HepG2 (cell line): ENCODE measurements around the gene LEAP2. TPM values are rescaled to one million over a fixed set of nuclear protein-coding genes. Genes with fewer than 3 reads are reported as not detected.

Experiments used
- ATAC-seq: fragments of 200-7000 bp; cut with Tn5 transposase; 3 replicates; pipeline ENCODE4 v1.9.1; 2020; ENCODE audit warnings: mild to moderate bottlenecking, moderate library complexity
- BruUV-seq: library from RNA; stranded (reverse); fragments of 400-500 nt; replicated peaks from 2 replicates; lab custom pipeline; 2021; lab: Mats Ljungman, UMichigan
- CTCF ChIA-PET: fragments of 300-600 bp; formaldehyde crosslinking; extraction: SDS; loops from one replicate; lab custom pipeline; 2021; ENCODE audit warnings: low total read pairs, inconsistent platforms, low intra/inter-chr PET ratio; lab: Yijun Ruan, JAX
- POLR2A ChIA-PET: fragments of 350-600 bp; sonication (Branson Sonifier 250); formaldehyde crosslinking; loops from one replicate; lab custom pipeline; 2020; ENCODE audit warnings: antibody characterized with exemption, inconsistent platforms; lab: Yijun Ruan, JAX
- DNase-seq: peaks from one replicate; pipeline ENCODE4 v3.0.0-alpha.2; 2015; ENCODE audit warnings: low spot score
- FAIRE-seq: peaks from 3 replicates; lab custom pipeline; 2011; peaks lifted over from hg19 to GRCh38; lab: Jason Lieb, UNC
- H2AFZ ChIP-seq: one replicate; pipeline ENCODE4 v1.6.1; 2011; ENCODE audit warnings: low read length, inconsistent platforms
- H3K27ac ChIP-seq: fragments of 300-600 bp; 3 replicates; pipeline ENCODE4 v1.8.0; 2011; ENCODE audit warnings: mixed run types, mild to moderate bottlenecking, mixed read lengths, low read length, inconsistent platforms; ENCODE audit not compliant: insufficient read depth; ENCODE audit errors: extremely low read length
- H3K27me3 ChIP-seq, 2 experiments: fragments of 200-600 bp in 1 of 2; 2 replicates in 1 of 2; 3 replicates in 1 of 2; pipeline versions ENCODE4 v1.6.0 to v1.8.0; 2011; ENCODE audit warnings: low read length in 2 of 2, mild to moderate bottlenecking in 2 of 2, moderate library complexity in 2 of 2, inconsistent platforms in 1 of 2; ENCODE audit not compliant: insufficient read depth in 2 of 2, control insufficient read depth in 1 of 2
- H3K36me3 ChIP-seq, 2 experiments: fragments of 200-600 bp in 1 of 2; replicated peaks in 1 of 2; 2 replicates in 1 of 2; 3 replicates in 1 of 2; pipeline versions ENCODE4 v1.5.1 to v1.8.0; 2011; ENCODE audit warnings: low read length in 2 of 2, inconsistent platforms in 1 of 2; ENCODE audit not compliant: insufficient read depth in 2 of 2, control insufficient read depth in 1 of 2
- H3K4me1 ChIP-seq: 2 replicates; pipeline ENCODE4 v1.5.1; 2012; ENCODE audit warnings: low read length, inconsistent platforms; ENCODE audit not compliant: insufficient read depth
- H3K4me2 ChIP-seq: 2 replicates; pipeline ENCODE4 v1.6.0; 2011; ENCODE audit warnings: low read depth, low read length, inconsistent platforms
- H3K4me3 ChIP-seq, 3 experiments: fragments of 200-600 bp in 1 of 3; sonication (generic), shearing (Covaris generic) in 1 of 3; replicated peaks in 1 of 3; 2 replicates each; pipeline ENCODE4 v1.5.1; 2011 to 2016; ENCODE audit warnings: low read length in 3 of 3, inconsistent platforms in 2 of 3, low read depth in 2 of 3, mild to moderate bottlenecking in 2 of 3, control low read depth in 1 of 3, mixed read lengths in 1 of 3; ENCODE audit not compliant: insufficient read depth in 1 of 3
- H3K79me2 ChIP-seq: one replicate; pipeline ENCODE4 v1.6.1; 2011; ENCODE audit warnings: low read length, inconsistent platforms; ENCODE audit not compliant: insufficient read depth
- H3K9ac ChIP-seq: 2 replicates; pipeline ENCODE4 v1.6.0; 2011; ENCODE audit warnings: mild to moderate bottlenecking, low read depth, low read length, inconsistent platforms; ENCODE audit not compliant: insufficient read depth
- H3K9me3 ChIP-seq: 2 replicates; pipeline ENCODE4 v1.5.1; 2012; ENCODE audit warnings: mild to moderate bottlenecking, low read length
- H4K20me1 ChIP-seq: 2 replicates; pipeline ENCODE4 v1.6.0; 2011; ENCODE audit warnings: inconsistent platforms, mild to moderate bottlenecking, low read length, moderate library complexity; ENCODE audit not compliant: insufficient read depth
- BRD4 ChIP-seq: sonication (generic); formaldehyde crosslinking; IDR thresholded peaks from 2 replicates; pipeline ENCODE4 v1.4.0; 2020; ENCODE audit warnings: missing genetic modification reagents
- FOXC1 ChIP-seq: sonication (generic); formaldehyde crosslinking; IDR thresholded peaks from 2 replicates; pipeline ENCODE4 v1.8.0; 2022; ENCODE audit warnings: mild to moderate bottlenecking, missing genetic modification reagents, borderline replicate concordance
- GABPA ChIP-seq, 2 experiments: IDR thresholded peaks; 2 replicates each; pipeline ENCODE4 v1.6.1; 2011 to 2016; ENCODE audit warnings: low read depth in 2 of 2, low read length in 1 of 2, missing biosample characterization in 1 of 2, missing genetic modification characterization in 1 of 2
- PHF5A ChIP-seq: IDR thresholded peaks from one replicate; pipeline ENCODE4 v1.6.1; 2018; ENCODE audit warnings: low read depth, missing genetic modification reagents; ENCODE audit not compliant: unreplicated experiment
- RBAK ChIP-seq: sonication (generic); formaldehyde crosslinking; IDR thresholded peaks from 2 replicates; pipeline ENCODE4 v1.5.1; 2020; ENCODE audit warnings: mild to moderate bottlenecking, missing genetic modification reagents
- ZFYVE20 ChIP-seq: sonication (generic); formaldehyde crosslinking; IDR thresholded peaks from 2 replicates; pipeline ENCODE4 v1.8.0; 2023; ENCODE audit warnings: low read depth, mild to moderate bottlenecking, moderate library complexity, missing genetic modification reagents, borderline replicate concordance
- ZKSCAN1 ChIP-seq: fragments of 150-350 bp; IDR thresholded peaks from 2 replicates; pipeline ENCODE4 v1.6.1; 2014; ENCODE audit warnings: low read length
- ZNF143 ChIP-seq: sonication (generic); formaldehyde crosslinking; IDR thresholded peaks from 2 replicates; pipeline ENCODE4 v1.4.0; 2020; ENCODE audit warnings: missing genetic modification reagents
- ZNF431 ChIP-seq: sonication (generic); formaldehyde crosslinking; IDR thresholded peaks from 2 replicates; pipeline ENCODE4 v1.9.0; 2022; ENCODE audit warnings: missing genetic modification reagents, low read depth, mild to moderate bottlenecking, borderline replicate concordance
- ZNF607 ChIP-seq: sonication (generic); formaldehyde crosslinking; IDR thresholded peaks from 2 replicates; pipeline ENCODE4 v1.5.1; 2020; ENCODE audit warnings: missing genetic modification reagents, mild to moderate bottlenecking, borderline replicate concordance
- ZNF614 ChIP-seq: IDR thresholded peaks from 2 replicates; pipeline ENCODE4 v1.6.1; 2018; ENCODE audit warnings: missing biosample characterization, missing genetic modification reagents, inconsistent platforms, borderline replicate concordance
- ZSCAN30 ChIP-seq: sonication (generic); formaldehyde crosslinking; IDR thresholded peaks from 2 replicates; pipeline ENCODE4 v1.5.0; 2020; ENCODE audit warnings: mild to moderate bottlenecking, missing genetic modification reagents
- WGBS: methylation state at CpG from one replicate; pipeline ENCODE4 v1.1.6; 2017; ENCODE audit warnings: low lambda C conversion rate; 5-methylcytosine and 5-hydroxymethylcytosine counted together
- in situ Hi-C: cut with HindIII; loops from 2 replicates; pipeline ENCODE4 v1.10.0; 2017; ENCODE audit warnings: low pct_unique_long_range_greater_than_20kb; ENCODE audit not compliant: extremely low pct_ligation_motif_present
- intact Hi-C: fragments of 100-400 bp; cut with micrococcal nuclease; formaldehyde crosslinking; loops from one replicate; pipeline ENCODE4 v1.10.0; 2022; ENCODE audit not compliant: unreplicated experiment
- polyA plus RNA-seq, 8 experiments: library from polyadenylated mRNA; depleted of rRNA in 3 of 8; stranded (reverse) in 7 of 8; unstranded in 1 of 8; fragments of >200 nt; fragmentation: Illumina TruSeq in 4 of 8; extraction: Trizol in 4 of 8; gene quantifications; 2 replicates each; pipeline versions ENCODE4 v1.2.1 to v1.2.3, GENCODE V29; 2011 to 2016; ENCODE audit warnings: low read depth in 4 of 8, missing spikeins in 1 of 8, mixed read lengths in 1 of 8; ENCODE audit not compliant: insufficient read depth in 1 of 8
- total RNA-seq, 5 experiments: library from RNA; depleted of rRNA; stranded (reverse); fragments of >200 nt; fragmentation: Illumina TruSeq; extraction: Trizol; gene quantifications; 2 replicates each; pipeline ENCODE4 v1.2.3, GENCODE V29; 2016; ENCODE audit warnings: low read depth in 1 of 5
- TF ChIP-seq, protein P1 (sequence below): sonication (generic); formaldehyde crosslinking; IDR thresholded peaks from 2 replicates; pipeline ENCODE4 v1.4.0; 2020; ENCODE audit warnings: mild to moderate bottlenecking, missing genetic modification reagents
- TF ChIP-seq, protein P2 (sequence below): sonication (generic); formaldehyde crosslinking; IDR thresholded peaks from 2 replicates; pipeline ENCODE4 v1.5.1; 2020; ENCODE audit warnings: missing genetic modification reagents, mild to moderate bottlenecking, borderline replicate concordance
- TF ChIP-seq, protein P3 (sequence below): IDR thresholded peaks from 2 replicates; pipeline ENCODE4 v1.6.1; 2016; ENCODE audit warnings: low read depth
- TF ChIP-seq, protein P4 (sequence below): sonication (generic); formaldehyde crosslinking; IDR thresholded peaks from 2 replicates; pipeline ENCODE4 v1.4.0; 2020; ENCODE audit warnings: mild to moderate bottlenecking, missing genetic modification reagents

Gene LEAP2
- total and polyA plus RNA-seq, 2 of the 13 experiments (the other 11 are each of a cell fraction or from before 2014, with no cell fraction given) = 23.9 to 51.9 TPM

DNA sequence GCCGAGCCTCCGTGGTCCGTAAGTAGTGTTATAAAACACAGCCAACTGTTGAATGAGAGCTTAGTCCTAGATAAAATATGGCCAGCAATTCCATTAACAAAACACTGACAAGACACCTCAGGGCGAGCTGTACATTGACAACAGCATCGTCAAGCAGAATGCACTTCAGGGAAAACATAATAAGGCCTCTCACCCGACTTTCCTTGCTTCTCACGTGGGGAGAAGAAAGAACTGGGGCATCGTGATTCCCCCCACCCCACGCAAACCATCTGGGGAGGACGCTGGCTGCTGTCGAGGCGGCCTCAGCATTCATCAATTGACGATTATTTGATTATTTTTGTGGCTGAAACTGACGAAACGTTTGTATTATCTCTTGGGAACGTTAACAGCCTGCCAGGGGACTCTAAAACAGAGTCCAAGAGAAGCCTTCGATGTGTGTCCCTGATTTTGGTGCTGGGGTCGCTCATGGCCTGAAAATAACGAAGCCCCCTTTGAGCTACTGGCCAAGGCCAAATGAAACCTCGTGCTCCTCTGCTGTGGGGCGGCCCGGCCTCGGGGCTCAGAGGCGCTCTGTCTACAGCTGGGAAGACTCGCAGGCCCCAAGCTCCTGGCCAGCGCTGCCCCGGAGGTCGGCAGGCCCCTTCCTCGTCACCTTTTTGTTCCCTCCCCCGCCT lies 7.7 kb upstream of the LEAP2 start:
- no peak overlapping the region for H2AFZ ChIP-seq
- FAIRE-seq = no peak
- in situ Hi-C loops = no loop called here
- WGBS = 52% methylated on average over 27 of the region's 30 CpGs
- no peaks in the 10 kb centered on the region for H3K9me3 ChIP-seq
- peak overlapping the region; percentile 68 for H3K4me2 ChIP-seq
- no peak for DNase-seq
- H3K79me2 ChIP-seq = peaks cover 16% of the 10 kb centered on the region
- H3K9ac ChIP-seq = peak overlapping the region; percentile 97
- BruUV-seq = TSS peak; percentile 94
- H4K20me1 ChIP-seq = no peaks in the 10 kb centered on the region
- CTCF ChIA-PET = interaction anchor here (0.7 to 2.0 kb wide), 2 partner anchors 36 to 58 kb away, joined by 3 to 9 read pairs; partner anchors contain the start of gene SHROOM1
- peak overlapping the region; percentile 10 to 88 (median 39); a peak in 5 of 6 replicates for H3K4me3 ChIP-seq
- H3K27me3 ChIP-seq = no peaks in the 10 kb centered on the region; a peak in 1 of 5 replicates
- intact Hi-C loops = loop anchor here (1.0 kb wide), 2 partner anchors 36 to 59 kb away; partner anchors contain the start of gene SHROOM1
- POLR2A ChIA-PET = interaction anchor here (0.7 to 8.7 kb wide), 15 partner anchors 12 to 1104 kb away, joined by 3 to 91 read pairs (median 9); partner anchors contain the start of genes AFF4, HSPA4 and SHROOM1
- peaks cover 53% of the 10 kb centered on the region for H3K4me1 ChIP-seq
- H3K27ac ChIP-seq = peak overlapping the region; percentile 86
- ATAC-seq = no peak
- H3K36me3 ChIP-seq = peaks cover 0 to 25% of the 10 kb centered on the region in 2 experiments; a peak in 3 of 5 replicates
- TF ChIP-seq, protein P1, sequence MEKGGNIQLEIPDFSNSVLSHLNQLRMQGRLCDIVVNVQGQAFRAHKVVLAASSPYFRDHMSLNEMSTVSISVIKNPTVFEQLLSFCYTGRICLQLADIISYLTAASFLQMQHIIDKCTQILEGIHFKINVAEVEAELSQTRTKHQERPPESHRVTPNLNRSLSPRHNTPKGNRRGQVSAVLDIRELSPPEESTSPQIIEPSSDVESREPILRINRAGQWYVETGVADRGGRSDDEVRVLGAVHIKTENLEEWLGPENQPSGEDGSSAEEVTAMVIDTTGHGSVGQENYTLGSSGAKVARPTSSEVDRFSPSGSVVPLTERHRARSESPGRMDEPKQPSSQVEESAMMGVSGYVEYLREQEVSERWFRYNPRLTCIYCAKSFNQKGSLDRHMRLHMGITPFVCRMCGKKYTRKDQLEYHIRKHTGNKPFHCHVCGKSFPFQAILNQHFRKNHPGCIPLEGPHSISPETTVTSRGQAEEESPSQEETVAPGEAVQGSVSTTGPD = no peak
- TF ChIP-seq ZFYVE20 (CRISPR knock-in tag) = no peak
- TF ChIP-seq ZNF431 (CRISPR knock-in tag) = 0 out of 2 replicates have a peak, but pooled peaks have one; percentile 27
- no peak for TF ChIP-seq PHF5A (CRISPR knock-in tag)
- TF ChIP-seq FOXC1 = no peak
- peak; percentile 35; the same call in 1 of the 2 replicates for TF ChIP-seq BRD4 (CRISPR knock-in tag)
- TF ChIP-seq RBAK = no peak
- TF ChIP-seq, protein P2, sequence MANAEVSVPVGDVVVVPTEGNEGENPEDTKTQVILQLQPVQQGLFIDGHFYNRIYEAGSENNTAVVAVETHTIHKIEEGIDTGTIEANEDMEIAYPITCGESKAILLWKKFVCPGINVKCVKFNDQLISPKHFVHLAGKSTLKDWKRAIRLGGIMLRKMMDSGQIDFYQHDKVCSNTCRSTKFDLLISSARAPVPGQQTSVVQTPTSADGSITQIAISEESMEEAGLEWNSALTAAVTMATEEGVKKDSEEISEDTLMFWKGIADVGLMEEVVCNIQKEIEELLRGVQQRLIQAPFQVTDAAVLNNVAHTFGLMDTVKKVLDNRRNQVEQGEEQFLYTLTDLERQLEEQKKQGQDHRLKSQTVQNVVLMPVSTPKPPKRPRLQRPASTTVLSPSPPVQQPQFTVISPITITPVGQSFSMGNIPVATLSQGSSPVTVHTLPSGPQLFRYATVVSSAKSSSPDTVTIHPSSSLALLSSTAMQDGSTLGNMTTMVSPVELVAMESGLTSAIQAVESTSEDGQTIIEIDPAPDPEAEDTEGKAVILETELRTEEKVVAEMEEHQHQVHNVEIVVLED (CRISPR knock-in tag) = no peak
- TF ChIP-seq, protein P3, sequence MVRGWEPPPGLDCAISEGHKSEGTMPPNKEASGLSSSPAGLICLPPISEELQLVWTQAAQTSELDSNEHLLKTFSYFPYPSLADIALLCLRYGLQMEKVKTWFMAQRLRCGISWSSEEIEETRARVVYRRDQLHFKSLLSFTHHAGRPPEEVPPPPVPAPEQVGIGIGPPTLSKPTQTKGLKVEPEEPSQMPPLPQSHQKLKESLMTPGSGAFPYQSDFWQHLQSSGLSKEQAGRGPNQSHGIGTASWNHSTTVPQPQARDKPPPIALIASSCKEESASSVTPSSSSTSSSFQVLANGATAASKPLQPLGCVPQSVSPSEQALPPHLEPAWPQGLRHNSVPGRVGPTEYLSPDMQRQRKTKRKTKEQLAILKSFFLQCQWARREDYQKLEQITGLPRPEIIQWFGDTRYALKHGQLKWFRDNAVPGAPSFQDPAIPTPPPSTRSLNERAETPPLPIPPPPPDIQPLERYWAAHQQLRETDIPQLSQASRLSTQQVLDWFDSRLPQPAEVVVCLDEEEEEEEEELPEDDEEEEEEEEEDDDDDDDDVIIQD (CRISPR knock-in tag) = no peak
- TF ChIP-seq ZSCAN30 (CRISPR knock-in tag) = no peak
- no peak for TF ChIP-seq ZKSCAN1
- TF ChIP-seq ZNF614 (CRISPR knock-in tag) = no peak
- TF ChIP-seq, protein P4, sequence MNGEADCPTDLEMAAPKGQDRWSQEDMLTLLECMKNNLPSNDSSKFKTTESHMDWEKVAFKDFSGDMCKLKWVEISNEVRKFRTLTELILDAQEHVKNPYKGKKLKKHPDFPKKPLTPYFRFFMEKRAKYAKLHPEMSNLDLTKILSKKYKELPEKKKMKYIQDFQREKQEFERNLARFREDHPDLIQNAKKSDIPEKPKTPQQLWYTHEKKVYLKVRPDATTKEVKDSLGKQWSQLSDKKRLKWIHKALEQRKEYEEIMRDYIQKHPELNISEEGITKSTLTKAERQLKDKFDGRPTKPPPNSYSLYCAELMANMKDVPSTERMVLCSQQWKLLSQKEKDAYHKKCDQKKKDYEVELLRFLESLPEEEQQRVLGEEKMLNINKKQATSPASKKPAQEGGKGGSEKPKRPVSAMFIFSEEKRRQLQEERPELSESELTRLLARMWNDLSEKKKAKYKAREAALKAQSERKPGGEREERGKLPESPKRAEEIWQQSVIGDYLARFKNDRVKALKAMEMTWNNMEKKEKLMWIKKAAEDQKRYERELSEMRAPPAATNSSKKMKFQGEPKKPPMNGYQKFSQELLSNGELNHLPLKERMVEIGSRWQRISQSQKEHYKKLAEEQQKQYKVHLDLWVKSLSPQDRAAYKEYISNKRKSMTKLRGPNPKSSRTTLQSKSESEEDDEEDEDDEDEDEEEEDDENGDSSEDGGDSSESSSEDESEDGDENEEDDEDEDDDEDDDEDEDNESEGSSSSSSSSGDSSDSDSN (CRISPR knock-in tag) = no peak
- no peak for TF ChIP-seq ZNF143
- no peak for TF ChIP-seq ZNF607 (CRISPR knock-in tag)
- TF ChIP-seq GABPA (IDR thresholded peaks at IDR 0.05; ENCODE audit: low read depth, low read length) = no peak
- no peak for TF ChIP-seq GABPA (CRISPR knock-in tag; IDR thresholded peaks at IDR 0.05; ENCODE audit: low read depth)
